Activated B cell treated with CpG ODN at 0.5 μM for 24 hours (primary cell): Measurements from ENCODE around the gene SRGAP3. TPM values are rescaled to one million over a fixed set of nuclear protein-coding genes. Genes with fewer than 3 reads are reported as not detected.

ENCODE experiments used
- ATAC-seq: fragments of 200-7000 bp; cut with Tn5 transposase; one replicate; pipeline ENCODE4 v1.10.0; 2021; ENCODE audit warnings: low read depth, mild to moderate bottlenecking, moderate library complexity
- CTCF ChIA-PET: fragments of 350-600 bp; sonication (Branson Sonifier 250); formaldehyde crosslinking; loops from one replicate; lab custom pipeline; 2021; ENCODE audit warnings: antibody characterized with exemption; lab: Charles Lee
- POLR2A ChIA-PET: fragments of 350-600 bp; sonication (Branson Sonifier 250); formaldehyde crosslinking; loops from one replicate; lab custom pipeline; 2021; ENCODE audit warnings: antibody characterized with exemption; lab: Charles Lee
- DNase-seq: peaks from one replicate; pipeline ENCODE4 v3.0.0; 2022
- H3K27ac Mint-ChIP-seq: one replicate; pipeline ENCODE4 v1.8.0; 2020; ENCODE audit warnings: mixed read lengths
- H3K27me3 Mint-ChIP-seq: one replicate; pipeline ENCODE4 v1.8.0; 2021; ENCODE audit warnings: mixed read lengths
- H3K36me3 Mint-ChIP-seq: one replicate; pipeline ENCODE4 v1.8.0; 2021; ENCODE audit warnings: low read depth, mixed read lengths
- H3K4me1 Mint-ChIP-seq: one replicate; pipeline ENCODE4 v1.8.0; 2021; ENCODE audit warnings: mixed read lengths
- H3K4me3 Mint-ChIP-seq: one replicate; pipeline ENCODE4 v1.8.0; 2020; ENCODE audit warnings: mild to moderate bottlenecking, mixed read lengths
- H3K9me3 Mint-ChIP-seq: one replicate; pipeline ENCODE4 v1.8.0; 2020; ENCODE audit warnings: mixed read lengths
- intact Hi-C: fragments of 100-400 bp; cut with micrococcal nuclease; formaldehyde crosslinking; loops from one replicate; pipeline ENCODE4 v1.15.1; 2024
- total RNA-seq: library from RNA; stranded (reverse); gene quantifications from 2 replicates; pipeline ENCODE4 v1.2.3, GENCODE V29; 2022
- TF ChIP-seq, protein P1 (sequence below): fragments of 200-600 bp; IDR thresholded peaks from one replicate; pipeline ENCODE4 v1.8.0; 2022; ENCODE audit warnings: antibody characterized with exemption, mild to moderate bottlenecking

Gene SRGAP3
- total RNA-seq, 1 donor from 2014 or later: 0.58 TPM

DNA sequence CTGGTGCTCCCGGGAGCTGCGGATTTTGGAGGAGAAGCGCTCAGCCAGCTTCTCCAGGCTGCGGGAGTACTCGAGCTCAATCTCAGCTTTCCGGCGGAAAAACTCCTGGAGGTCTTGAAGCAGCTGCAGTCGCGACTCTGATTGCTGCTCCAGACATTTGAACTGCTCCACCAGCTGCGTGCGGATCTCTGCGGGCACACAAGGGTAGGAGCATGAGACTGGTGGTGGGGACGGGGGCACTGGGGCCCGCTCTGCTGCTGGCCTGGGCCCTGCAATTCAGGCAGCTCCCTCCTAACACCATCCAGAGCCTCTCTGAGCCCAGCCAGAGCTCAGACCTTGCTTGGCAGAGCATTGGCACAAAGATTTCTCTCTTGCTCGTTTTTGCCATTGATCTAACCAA, 124.7 kb downstream of the SRGAP3 start:
- no peaks in the 10 kb centered on the region for H3K36me3 Mint-ChIP-seq
- intact Hi-C loops: no loop called here
- DNase-seq (no peak), ATAC-seq (no peak)
- H3K4me1 Mint-ChIP-seq: no peaks in the 10 kb centered on the region
- H3K27ac Mint-ChIP-seq: no peak overlapping the region
- TF ChIP-seq, protein P1, sequence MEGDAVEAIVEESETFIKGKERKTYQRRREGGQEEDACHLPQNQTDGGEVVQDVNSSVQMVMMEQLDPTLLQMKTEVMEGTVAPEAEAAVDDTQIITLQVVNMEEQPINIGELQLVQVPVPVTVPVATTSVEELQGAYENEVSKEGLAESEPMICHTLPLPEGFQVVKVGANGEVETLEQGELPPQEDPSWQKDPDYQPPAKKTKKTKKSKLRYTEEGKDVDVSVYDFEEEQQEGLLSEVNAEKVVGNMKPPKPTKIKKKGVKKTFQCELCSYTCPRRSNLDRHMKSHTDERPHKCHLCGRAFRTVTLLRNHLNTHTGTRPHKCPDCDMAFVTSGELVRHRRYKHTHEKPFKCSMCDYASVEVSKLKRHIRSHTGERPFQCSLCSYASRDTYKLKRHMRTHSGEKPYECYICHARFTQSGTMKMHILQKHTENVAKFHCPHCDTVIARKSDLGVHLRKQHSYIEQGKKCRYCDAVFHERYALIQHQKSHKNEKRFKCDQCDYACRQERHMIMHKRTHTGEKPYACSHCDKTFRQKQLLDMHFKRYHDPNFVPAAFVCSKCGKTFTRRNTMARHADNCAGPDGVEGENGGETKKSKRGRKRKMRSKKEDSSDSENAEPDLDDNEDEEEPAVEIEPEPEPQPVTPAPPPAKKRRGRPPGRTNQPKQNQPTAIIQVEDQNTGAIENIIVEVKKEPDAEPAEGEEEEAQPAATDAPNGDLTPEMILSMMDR: no peak
- H3K27me3 Mint-ChIP-seq: no peaks in the 10 kb centered on the region
- ChIA-PET CTCF (no interaction called here), POLR2A (no interaction called here)
- H3K4me3 Mint-ChIP-seq: no peak overlapping the region
- H3K9me3 Mint-ChIP-seq: no peaks in the 10 kb centered on the region

DNA sequence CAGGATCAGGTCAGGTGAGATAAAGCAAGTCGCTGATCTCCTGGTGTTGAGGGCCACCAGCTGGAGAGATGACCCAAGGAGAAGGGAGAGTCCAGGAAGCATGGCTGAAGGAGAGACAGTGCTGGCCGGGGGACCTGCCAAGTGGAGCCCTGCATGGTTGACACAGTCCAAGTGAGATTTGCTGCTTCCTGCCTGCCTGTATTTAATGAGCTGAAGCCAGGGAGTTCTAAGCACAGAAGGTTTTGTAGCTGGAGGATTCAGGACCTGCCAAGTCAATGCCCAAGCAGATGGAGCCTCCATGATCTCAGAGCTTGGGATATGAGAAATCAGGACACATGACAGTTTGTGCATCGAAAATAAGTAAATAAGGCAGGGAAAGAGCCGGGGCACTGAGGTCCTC, 125.6 kb downstream of the SRGAP3 start:
- Mint-ChIP-seq H3K27me3 (no peaks in the 10 kb centered on the region), H3K4me3 (no peak overlapping the region), H3K4me1 (no peaks in the 10 kb centered on the region), H3K36me3 (no peaks in the 10 kb centered on the region), H3K9me3 (no peaks in the 10 kb centered on the region), H3K27ac (no peak overlapping the region)
- TF ChIP-seq, protein P1: no peak
- no peak for ATAC-seq
- intact Hi-C loops: no loop called here
- no peak for DNase-seq
- CTCF ChIA-PET: no interaction called here
- POLR2A ChIA-PET: no interaction called here

DNA sequence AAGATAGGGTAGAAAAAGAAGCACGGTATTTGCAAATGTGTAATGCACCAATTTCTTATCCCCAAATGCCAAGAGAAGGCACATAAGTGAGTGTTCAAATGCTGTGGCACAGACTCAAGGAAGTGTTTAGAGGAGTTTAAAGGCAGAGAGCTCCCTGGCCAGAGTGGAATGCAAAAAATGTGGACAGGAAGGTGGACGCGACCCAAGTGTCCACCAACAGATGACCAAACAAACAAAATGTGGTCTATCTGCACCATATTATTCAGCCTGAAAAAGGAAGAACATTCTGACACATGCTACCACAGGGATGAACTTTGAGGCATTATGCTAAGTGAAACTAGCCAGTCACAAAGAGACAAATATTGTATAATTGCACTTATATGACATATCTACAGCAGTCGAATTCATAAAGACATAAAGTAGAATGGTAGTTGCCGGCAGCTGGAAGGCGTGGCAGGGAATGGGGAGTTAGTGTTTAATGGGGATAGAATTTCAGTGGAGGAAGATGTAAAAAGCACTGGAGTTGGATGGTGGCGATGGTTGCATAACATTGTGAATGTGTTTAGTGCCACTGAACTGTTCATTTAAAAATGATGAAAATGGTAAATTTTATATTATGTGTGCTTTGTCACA, 126.6 kb downstream of the SRGAP3 start:
- TF ChIP-seq, protein P1: no peak
- Mint-ChIP-seq H3K4me3 (no peak overlapping the region), H3K4me1 (no peaks in the 10 kb centered on the region), H3K27me3 (no peaks in the 10 kb centered on the region), H3K27ac (no peak overlapping the region), H3K9me3 (no peaks in the 10 kb centered on the region), H3K36me3 (no peaks in the 10 kb centered on the region)
- DNase-seq (no peak), ATAC-seq (no peak)
- intact Hi-C loops: no loop called here
- ChIA-PET CTCF (no interaction called here), POLR2A (no interaction called here)

DNA sequence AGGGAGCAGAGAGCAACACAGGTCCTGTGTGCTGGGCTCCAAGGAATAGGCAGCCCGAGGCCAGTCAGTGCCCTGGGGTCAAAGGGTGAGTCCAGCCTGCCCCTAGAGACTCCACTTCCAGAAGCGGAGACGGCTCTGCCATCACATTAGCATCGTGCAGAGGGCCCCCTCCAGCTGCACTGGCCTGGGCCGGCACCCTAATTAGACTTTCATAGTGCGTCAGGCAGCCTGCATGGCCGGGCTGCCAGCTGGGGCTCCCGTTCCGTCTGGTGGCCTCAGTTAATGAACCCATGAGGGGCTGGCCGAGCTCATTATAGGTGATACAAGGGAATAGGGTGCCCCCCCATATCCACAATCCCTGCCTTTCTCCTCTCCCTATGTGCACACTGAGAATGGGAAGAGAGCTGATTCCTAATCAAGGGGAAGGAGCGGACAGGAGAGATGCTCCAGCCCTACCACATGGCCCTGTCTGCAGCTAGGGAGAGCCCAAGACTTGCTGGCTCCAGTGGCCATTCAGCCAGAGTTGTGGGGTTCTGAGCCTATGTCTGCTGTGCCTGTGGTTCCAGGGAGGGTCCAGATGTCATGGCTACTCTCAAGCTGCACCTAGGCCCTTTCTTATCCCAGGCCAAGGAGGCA, 128.0 kb downstream of the SRGAP3 start:
- DNase-seq (no peak), ATAC-seq (no peak)
- Mint-ChIP-seq H3K36me3 (no peaks in the 10 kb centered on the region), H3K9me3 (no peaks in the 10 kb centered on the region), H3K27me3 (peaks cover 3% of the 10 kb centered on the region), H3K4me1 (no peaks in the 10 kb centered on the region), H3K27ac (no peak overlapping the region), H3K4me3 (no peak overlapping the region)
- CTCF ChIA-PET: no interaction called here
- TF ChIP-seq, protein P1: no peak
- intact Hi-C loops: no loop called here
- POLR2A ChIA-PET: no interaction called here

DNA sequence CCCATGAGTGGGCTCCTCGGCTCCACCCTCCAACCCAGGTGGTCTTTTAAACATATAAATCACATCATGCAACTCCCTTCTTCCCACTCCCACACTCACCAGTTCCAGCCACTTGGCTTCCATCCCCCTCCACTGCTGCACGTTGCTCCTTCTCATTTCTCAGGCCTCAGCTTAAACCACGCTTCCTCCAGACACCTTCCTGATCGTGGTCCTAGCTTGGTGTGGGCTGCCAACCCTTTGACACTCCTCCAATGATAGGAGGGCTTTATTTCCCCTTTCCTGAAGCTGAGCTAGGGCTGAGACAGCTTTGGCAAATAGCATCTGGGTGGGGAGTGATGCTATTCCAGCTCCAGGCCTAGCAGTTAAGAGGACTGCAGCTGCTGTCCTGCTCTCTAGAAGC, 130.1 kb downstream of the SRGAP3 start:
- H3K27ac Mint-ChIP-seq: no peak overlapping the region
- H3K4me3 Mint-ChIP-seq: no peak overlapping the region
- H3K4me1 Mint-ChIP-seq: no peaks in the 10 kb centered on the region
- peaks cover 3% of the 10 kb centered on the region for H3K27me3 Mint-ChIP-seq
- ATAC-seq (no peak), DNase-seq (no peak)
- H3K9me3 Mint-ChIP-seq: no peaks in the 10 kb centered on the region
- TF ChIP-seq, protein P1: no peak
- no peaks in the 10 kb centered on the region for H3K36me3 Mint-ChIP-seq
- intact Hi-C loops: loop anchor here (5.0 kb wide), 1 partner anchor 63 kb away; no protein-coding TSS in a partner anchor
- ChIA-PET POLR2A (no interaction called here), CTCF (no interaction called here)
